PC-3 (cell line): ENCODE results near the gene WSCD2.

Experiments used
- CTCF ChIP-seq: fragments of 300-600 bp; sonication (generic); conservative IDR thresholded peaks from 2 replicates; pipeline ENCODE4 v1.5.1; 2017; ENCODE audit warnings: antibody characterized with exemption, low read depth, mild to moderate bottlenecking, low read length
- EZH2 ChIP-seq: fragments of 300-600 bp; sonication (generic); IDR thresholded peaks from one replicate; pipeline ENCODE4 v1.6.1; 2017; ENCODE audit warnings: antibody characterized with exemption, mild to moderate bottlenecking, low read length; ENCODE audit not compliant: unreplicated experiment

- TF ChIP-seq CTCF (no peak), EZH2 (no peak)
Measured at GRCh38 chr12:108116254-108116653, 12.8 kb upstream of the WSCD2 start.
